ENCODE measurements around the gene TRIM24.
"Not testable (repeated sequence)": the region's sequence is repeated elsewhere in the genome, so short reads cannot be mapped to it uniquely, and the experiment has no call there.

TRIM24 gene

DNA sequence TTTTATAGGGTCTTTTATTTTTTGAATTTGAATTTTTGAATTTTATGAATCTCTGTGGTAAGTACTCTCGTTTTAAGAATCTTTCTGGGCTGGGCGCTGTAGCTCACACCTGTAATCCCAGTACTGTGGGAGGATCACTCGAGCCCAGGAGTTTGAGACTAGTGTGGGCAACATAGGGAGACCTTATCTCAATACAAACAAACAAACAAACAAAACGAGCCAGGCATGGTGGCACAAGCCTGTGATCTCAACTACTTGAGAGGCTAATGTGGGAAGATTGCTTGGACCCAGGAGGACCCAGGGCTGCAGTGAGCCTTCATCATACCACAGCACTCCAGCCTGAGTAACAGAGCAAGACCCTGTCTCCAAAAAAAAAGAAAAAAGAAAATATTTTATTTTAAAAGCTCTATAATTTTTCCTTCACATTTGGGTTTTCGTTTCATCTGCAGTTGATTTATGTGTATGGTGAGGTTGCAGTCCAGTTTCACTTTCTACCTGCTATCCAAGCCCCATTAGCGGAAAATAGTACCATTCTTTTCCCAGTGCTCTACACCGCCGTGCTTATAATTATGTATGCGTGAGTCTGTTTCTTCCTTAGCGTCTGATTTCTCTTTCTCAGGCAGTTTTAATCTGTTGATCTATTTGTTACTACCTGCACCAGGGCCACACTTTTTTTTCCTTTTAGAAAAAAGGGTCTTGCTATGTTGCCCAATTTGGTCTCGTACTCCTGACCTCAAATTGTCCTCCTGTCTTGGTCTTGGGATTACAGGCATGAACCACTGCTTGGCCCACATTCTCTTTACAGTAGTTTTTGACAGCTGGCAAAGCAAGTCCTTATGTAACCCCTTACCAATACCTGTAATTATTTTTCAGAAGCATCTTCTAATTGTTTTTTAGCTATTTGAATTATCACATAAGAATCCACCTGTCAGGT lies 21.7 kb downstream of the TRIM24 start:
- no peaks in the 10 kb centered on the region for H3K27me3 ChIP-seq (ENCODE audit: control insufficient read depth in 1 of 2, insufficient read depth in 2 of 2, low read length in 2 of 2)
- H3K27ac ChIP-seq (ENCODE audit: low read depth, low read length) = no peak overlapping the region
- no peak overlapping the region for H3K4me3 ChIP-seq (ENCODE audit: low read depth in 1 of 2, low read length in 2 of 2)
- no peak overlapping the region for H3K9ac ChIP-seq (ENCODE audit: low read length)
- H3K4me1 ChIP-seq (ENCODE audit: insufficient read depth, low read length) = no peaks in the 10 kb centered on the region
- no peaks in the 10 kb centered on the region for H3K9me3 ChIP-seq (ENCODE audit: low read length)
- H3K36me3 ChIP-seq (ENCODE audit: insufficient read depth, low read length) = no peaks in the 10 kb centered on the region

DNA sequence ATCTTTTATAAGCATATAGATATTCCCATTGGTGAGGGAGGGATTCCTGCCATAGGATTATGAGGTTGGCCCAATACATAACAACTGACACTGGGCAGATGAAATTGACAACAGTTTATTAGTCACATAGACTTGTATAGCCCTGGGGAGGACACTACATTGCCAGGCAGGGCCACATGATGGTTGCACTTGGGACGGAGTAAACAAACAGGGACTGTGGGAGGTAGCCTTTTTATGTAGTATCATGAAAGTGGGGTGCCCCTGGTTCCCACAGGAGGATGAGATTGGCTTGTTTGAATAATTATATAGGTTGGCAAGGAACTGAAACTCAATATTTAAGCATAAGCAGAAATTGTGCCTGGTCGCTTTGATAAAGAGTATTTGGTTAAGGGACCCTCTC lies 23.5 kb downstream of the TRIM24 start:
- no peaks in the 10 kb centered on the region for H3K4me1 ChIP-seq (ENCODE audit: insufficient read depth, low read length)
- H3K9ac ChIP-seq (ENCODE audit: low read length) = no peak overlapping the region
- no peaks in the 10 kb centered on the region for H3K9me3 ChIP-seq (ENCODE audit: low read length)
- no peak overlapping the region for H3K27ac ChIP-seq (ENCODE audit: low read depth, low read length)
- no peaks in the 10 kb centered on the region for H3K27me3 ChIP-seq (ENCODE audit: control insufficient read depth in 1 of 2, insufficient read depth in 2 of 2, low read length in 2 of 2)
- no peak overlapping the region for H3K4me3 ChIP-seq (ENCODE audit: low read depth in 1 of 2, low read length in 2 of 2)
- no peaks in the 10 kb centered on the region for H3K36me3 ChIP-seq (ENCODE audit: insufficient read depth, low read length)

DNA sequence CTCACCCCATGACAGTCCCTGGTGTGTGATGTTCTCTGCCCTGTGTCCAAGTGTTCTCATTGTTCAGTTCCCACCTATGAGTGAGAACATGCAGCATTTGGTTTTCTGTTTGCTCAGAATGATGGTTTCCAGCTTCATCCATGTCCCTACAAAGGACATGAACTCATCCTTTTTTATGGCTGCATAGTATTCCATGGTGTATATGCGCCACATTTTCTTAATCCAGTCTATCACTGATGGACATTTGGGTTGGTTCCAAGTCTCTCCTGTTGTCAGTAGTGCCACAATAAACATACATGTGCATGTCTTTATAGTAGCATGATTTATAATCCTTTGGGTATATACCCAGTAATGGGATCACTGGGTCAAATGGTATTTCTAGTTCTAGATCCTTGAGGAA lies 25.4 kb downstream of the TRIM24 start:
- not testable (repeated sequence) for H3K36me3 ChIP-seq (ENCODE audit: insufficient read depth, low read length); H3K9ac ChIP-seq (ENCODE audit: low read length); H3K4me1 ChIP-seq (ENCODE audit: insufficient read depth, low read length); H3K4me3 ChIP-seq (ENCODE audit: low read depth in 1 of 2, low read length in 2 of 2); H3K9me3 ChIP-seq (ENCODE audit: low read length); H3K27me3 ChIP-seq (ENCODE audit: control insufficient read depth in 1 of 2, insufficient read depth in 2 of 2, low read length in 2 of 2); H3K27ac ChIP-seq (ENCODE audit: low read depth, low read length)

DNA sequence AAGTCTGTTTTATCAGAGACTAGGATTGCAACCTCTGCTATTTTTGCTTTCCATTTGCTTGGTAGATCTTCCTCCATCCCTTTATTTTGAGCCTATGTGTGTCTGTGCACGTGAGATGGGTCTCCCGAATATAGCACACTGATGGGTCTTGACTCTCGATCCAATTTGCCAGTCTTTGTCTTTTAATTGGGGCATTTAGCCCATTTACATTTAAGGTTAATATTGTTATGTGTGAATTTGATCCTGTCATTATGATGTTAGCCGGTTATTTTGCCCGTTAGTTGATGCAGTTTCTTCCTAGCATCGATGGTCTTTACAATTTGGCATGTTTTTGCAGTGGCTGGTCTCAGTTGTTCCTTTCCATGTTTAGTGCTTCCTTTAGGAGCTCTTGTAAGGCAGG lies 29.1 kb downstream of the TRIM24 start:
- not testable (repeated sequence) for H3K4me3 ChIP-seq (ENCODE audit: low read depth in 1 of 2, low read length in 2 of 2); H3K36me3 ChIP-seq (ENCODE audit: insufficient read depth, low read length); H3K27ac ChIP-seq (ENCODE audit: low read depth, low read length); H3K9ac ChIP-seq (ENCODE audit: low read length); H3K4me1 ChIP-seq (ENCODE audit: insufficient read depth, low read length); H3K9me3 ChIP-seq (ENCODE audit: low read length); H3K27me3 ChIP-seq (ENCODE audit: control insufficient read depth in 1 of 2, insufficient read depth in 2 of 2, low read length in 2 of 2)

DNA sequence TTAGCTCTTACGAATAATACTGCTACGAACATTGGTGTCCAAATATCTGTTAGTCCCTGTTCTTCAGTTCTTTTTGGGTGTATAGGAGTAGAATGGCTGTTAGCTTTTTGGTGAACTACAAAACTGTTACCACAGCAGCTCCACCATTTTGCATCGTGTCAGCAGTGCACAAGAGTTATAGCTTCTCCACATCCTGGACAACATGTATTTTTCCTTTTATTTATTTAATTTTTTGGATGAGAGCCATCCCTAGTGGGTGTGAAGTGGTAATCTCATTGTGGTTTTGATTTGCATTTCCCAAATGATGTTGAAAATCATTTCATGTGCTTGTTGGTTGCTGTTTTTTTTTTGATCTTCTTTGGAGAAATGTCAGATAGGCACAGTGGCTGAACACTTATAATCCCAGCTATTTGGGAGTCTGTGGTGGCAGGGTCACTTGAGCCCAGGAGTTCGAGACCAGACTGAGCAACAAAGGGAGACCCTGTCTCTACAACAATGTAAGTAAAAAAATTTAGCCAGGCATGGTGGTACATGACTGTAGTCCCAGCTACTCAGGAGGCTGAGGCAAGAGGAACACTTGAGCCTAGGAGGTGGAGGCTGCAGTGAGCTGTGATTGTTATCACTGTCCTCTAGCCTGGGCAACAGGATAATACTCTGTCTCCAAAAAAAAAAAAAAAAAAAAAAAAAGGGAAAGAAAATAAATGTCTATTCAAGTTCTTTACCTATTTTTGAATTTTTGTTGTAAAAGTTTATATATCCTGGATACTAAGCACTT lies 31.7 kb downstream of the TRIM24 start:
- no peaks in the 10 kb centered on the region for H3K36me3 ChIP-seq (ENCODE audit: insufficient read depth, low read length)
- H3K27me3 ChIP-seq (ENCODE audit: control insufficient read depth in 1 of 2, insufficient read depth in 2 of 2, low read length in 2 of 2) = no peaks in the 10 kb centered on the region
- no peak overlapping the region for H3K9ac ChIP-seq (ENCODE audit: low read length)
- H3K4me1 ChIP-seq (ENCODE audit: insufficient read depth, low read length) = no peaks in the 10 kb centered on the region
- H3K27ac ChIP-seq (ENCODE audit: low read depth, low read length) = no peak overlapping the region
- H3K9me3 ChIP-seq (ENCODE audit: low read length) = no peaks in the 10 kb centered on the region
- no peak overlapping the region for H3K4me3 ChIP-seq (ENCODE audit: low read depth in 1 of 2, low read length in 2 of 2)

DNA sequence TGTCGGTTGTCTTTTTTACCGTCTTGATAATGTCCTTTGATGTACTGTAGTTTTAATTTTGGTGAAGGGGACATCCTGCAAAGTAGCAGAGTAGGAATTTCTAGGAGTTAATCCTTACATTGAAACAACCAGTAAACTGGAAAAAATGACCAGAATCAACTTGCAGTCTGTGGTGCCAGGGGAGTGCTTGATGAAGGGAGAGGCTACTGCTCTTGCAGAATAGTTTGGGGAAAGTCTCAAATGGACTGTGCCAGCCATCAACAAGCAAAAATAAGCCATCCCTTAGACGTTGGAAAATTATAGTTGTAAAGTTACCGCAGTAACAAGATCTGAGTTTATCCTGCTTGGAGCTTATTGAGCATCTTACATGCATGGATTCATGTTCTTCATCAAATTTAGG lies 32.4 kb downstream of the TRIM24 start:
- Histone ChIP-seq H3K4me1 (ENCODE audit: insufficient read depth, low read length) (no peaks in the 10 kb centered on the region), H3K27ac (ENCODE audit: low read depth, low read length) (no peak overlapping the region), H3K9ac (ENCODE audit: low read length) (no peak overlapping the region), H3K9me3 (ENCODE audit: low read length) (no peaks in the 10 kb centered on the region), H3K36me3 (ENCODE audit: insufficient read depth, low read length) (no peaks in the 10 kb centered on the region), H3K27me3 (ENCODE audit: control insufficient read depth in 1 of 2, insufficient read depth in 2 of 2, low read length in 2 of 2) (no peaks in the 10 kb centered on the region), H3K4me3 (ENCODE audit: low read depth in 1 of 2, low read length in 2 of 2) (no peak overlapping the region)

DNA sequence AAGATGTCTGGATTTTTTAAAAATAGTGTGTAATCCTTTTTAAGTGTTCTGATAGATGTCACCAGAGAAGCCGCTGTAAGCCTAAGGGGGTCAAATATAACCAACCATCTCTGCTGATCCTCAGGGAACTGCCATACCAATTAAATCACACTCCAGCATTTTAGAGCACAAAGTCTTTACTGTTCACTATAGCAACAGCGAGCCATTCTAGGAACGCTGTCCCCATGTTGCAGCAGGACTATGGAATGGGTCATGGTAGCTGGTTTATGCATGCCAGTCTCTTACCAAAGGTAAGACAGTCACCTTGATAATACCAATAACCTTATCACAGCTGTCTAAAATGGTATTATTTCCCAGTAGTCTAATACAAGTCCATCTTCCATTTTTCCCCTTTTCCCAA lies 33.5 kb downstream of the TRIM24 start:
- Histone ChIP-seq H3K4me3 (ENCODE audit: low read depth in 1 of 2, low read length in 2 of 2) (no peak overlapping the region), H3K27me3 (ENCODE audit: control insufficient read depth in 1 of 2, insufficient read depth in 2 of 2, low read length in 2 of 2) (no peaks in the 10 kb centered on the region), H3K9me3 (ENCODE audit: low read length) (no peaks in the 10 kb centered on the region), H3K9ac (ENCODE audit: low read length) (no peak overlapping the region), H3K36me3 (ENCODE audit: insufficient read depth, low read length) (no peaks in the 10 kb centered on the region), H3K4me1 (ENCODE audit: insufficient read depth, low read length) (no peaks in the 10 kb centered on the region), H3K27ac (ENCODE audit: low read depth, low read length) (no peak overlapping the region)

DNA sequence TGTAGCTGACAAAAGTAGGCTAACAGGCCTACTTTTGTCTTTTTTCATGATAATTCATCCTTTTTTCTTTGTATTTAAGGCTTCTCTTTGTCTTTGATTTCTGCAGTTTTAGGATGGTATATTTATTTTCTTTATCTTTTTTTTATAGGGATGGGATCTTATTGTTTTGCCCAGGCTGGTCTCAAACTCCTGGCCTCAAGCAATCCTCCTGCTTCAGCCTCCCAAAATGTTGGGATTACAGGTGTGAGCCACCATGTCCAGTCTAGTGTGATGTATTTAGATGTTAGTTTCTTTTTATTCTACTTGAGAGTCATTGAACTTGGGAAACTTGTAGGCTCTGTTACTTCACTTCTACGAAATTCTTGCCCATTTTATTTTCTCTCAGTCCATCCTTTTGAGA lies 35.4 kb downstream of the TRIM24 start:
- Histone ChIP-seq H3K4me1 (ENCODE audit: insufficient read depth, low read length) (no peaks in the 10 kb centered on the region), H3K9me3 (ENCODE audit: low read length) (no peaks in the 10 kb centered on the region), H3K27ac (ENCODE audit: low read depth, low read length) (no peak overlapping the region), H3K27me3 (ENCODE audit: control insufficient read depth in 1 of 2, insufficient read depth in 2 of 2, low read length in 2 of 2) (no peaks in the 10 kb centered on the region), H3K36me3 (ENCODE audit: insufficient read depth, low read length) (no peaks in the 10 kb centered on the region), H3K4me3 (ENCODE audit: low read depth in 1 of 2, low read length in 2 of 2) (no peak overlapping the region), H3K9ac (ENCODE audit: low read length) (no peak overlapping the region)

DNA sequence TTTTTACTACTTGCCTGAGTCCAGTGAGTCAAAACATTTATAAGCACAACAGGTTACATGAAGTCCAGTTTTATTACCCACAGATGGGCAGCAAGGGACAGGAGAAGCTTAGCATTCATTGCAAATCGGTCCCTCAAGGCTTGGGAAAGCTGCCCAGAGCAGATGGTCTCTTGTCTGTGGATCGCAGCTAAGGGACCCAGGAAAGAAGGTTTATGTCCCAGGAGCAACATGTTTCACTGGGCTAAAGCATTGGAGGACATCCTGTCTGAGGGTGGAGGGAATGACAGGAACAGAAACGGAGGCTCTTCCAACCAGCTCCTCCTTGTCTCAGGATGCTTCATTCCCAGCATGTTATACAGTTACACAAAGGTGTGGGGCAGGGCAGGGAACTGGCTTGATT lies 39.3 kb downstream of the TRIM24 start:
- no peaks in the 10 kb centered on the region for H3K9me3 ChIP-seq (ENCODE audit: low read length)
- no peak overlapping the region for H3K4me3 ChIP-seq (ENCODE audit: low read depth in 1 of 2, low read length in 2 of 2)
- H3K36me3 ChIP-seq (ENCODE audit: insufficient read depth, low read length) = no peaks in the 10 kb centered on the region
- no peak overlapping the region for H3K27ac ChIP-seq (ENCODE audit: low read depth, low read length)
- no peaks in the 10 kb centered on the region for H3K27me3 ChIP-seq (ENCODE audit: control insufficient read depth in 1 of 2, insufficient read depth in 2 of 2, low read length in 2 of 2)
- H3K9ac ChIP-seq (ENCODE audit: low read length) = no peak overlapping the region
- no peaks in the 10 kb centered on the region for H3K4me1 ChIP-seq (ENCODE audit: insufficient read depth, low read length)

DNA sequence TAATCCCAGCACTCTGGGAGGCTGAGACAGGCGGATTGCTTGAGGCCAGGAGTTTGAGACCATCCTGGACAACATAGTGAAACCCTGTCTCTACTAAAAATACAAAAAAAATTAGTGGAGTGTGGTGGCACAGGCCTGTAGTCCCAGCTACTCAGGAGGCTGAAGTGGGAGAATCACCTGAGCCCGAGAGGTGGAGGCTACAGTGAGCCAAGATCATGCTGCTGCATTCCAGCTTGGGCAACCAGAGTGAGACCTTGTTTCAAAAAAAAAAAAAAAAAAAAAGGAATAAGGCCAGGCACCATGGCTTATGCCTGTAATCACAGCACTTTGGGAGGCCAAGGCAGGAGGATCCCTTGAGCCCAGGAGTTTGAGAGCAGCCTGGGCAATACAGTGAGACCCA lies 40.2 kb downstream of the TRIM24 start:
- not testable (repeated sequence) for H3K4me1 ChIP-seq (ENCODE audit: insufficient read depth, low read length); H3K4me3 ChIP-seq (ENCODE audit: low read depth in 1 of 2, low read length in 2 of 2); H3K27ac ChIP-seq (ENCODE audit: low read depth, low read length); H3K9me3 ChIP-seq (ENCODE audit: low read length); H3K27me3 ChIP-seq (ENCODE audit: control insufficient read depth in 1 of 2, insufficient read depth in 2 of 2, low read length in 2 of 2); H3K36me3 ChIP-seq (ENCODE audit: insufficient read depth, low read length); H3K9ac ChIP-seq (ENCODE audit: low read length)

DNA sequence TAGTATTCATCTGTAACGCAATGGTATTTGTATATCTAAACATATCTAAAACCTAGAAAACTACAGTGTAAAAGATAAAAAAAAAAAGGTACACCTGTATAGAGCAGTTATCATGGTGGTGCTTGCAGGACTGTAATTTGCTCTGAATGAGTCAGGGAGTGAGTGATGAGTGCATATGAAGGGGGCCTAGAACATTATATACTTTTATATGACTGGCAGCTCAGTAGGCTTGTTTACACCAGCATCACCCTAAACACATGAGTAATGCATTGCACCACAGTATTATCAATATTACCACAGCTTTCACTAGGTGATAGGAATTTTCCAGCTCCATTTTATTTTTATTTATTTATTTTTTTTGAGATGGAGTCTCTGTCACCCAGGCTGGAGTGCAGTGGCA lies 40.8 kb downstream of the TRIM24 start:
- Histone ChIP-seq H3K4me3 (ENCODE audit: low read depth in 1 of 2, low read length in 2 of 2) (no peak overlapping the region), H3K9ac (ENCODE audit: low read length) (no peak overlapping the region), H3K27me3 (ENCODE audit: control insufficient read depth in 1 of 2, insufficient read depth in 2 of 2, low read length in 2 of 2) (no peaks in the 10 kb centered on the region), H3K9me3 (ENCODE audit: low read length) (no peaks in the 10 kb centered on the region), H3K36me3 (ENCODE audit: insufficient read depth, low read length) (no peaks in the 10 kb centered on the region), H3K4me1 (ENCODE audit: insufficient read depth, low read length) (no peaks in the 10 kb centered on the region), H3K27ac (ENCODE audit: low read depth, low read length) (no peak overlapping the region)

Measured in muscle layer of colon (tissue), 2 donors.